HEK293 (cell line): ENCODE results near the gene VGLL4.

Source experiments
- KLF1 ChIP-seq: fragments of 450-650 bp; formaldehyde crosslinking; IDR thresholded peaks from 2 replicates; pipeline ENCODE4 v1.5.1; 2016; ENCODE audit warnings: missing biosample characterization, missing genetic modification characterization
- ZNF292 ChIP-seq: fragments of 450-650 bp; formaldehyde crosslinking; IDR thresholded peaks from 2 replicates; pipeline ENCODE4 v1.5.1; 2016; ENCODE audit warnings: low read depth, missing biosample characterization, missing genetic modification characterization, borderline replicate concordance
- ZNF354C ChIP-seq: fragments of 450-650 bp; formaldehyde crosslinking; IDR thresholded peaks from 2 replicates; pipeline ENCODE4 v1.5.1; 2016; ENCODE audit warnings: missing biosample characterization, missing genetic modification characterization, low read depth, borderline replicate concordance
- ZNF658 ChIP-seq: fragments of 450-650 bp; formaldehyde crosslinking; IDR thresholded peaks from 2 replicates; pipeline ENCODE4; 2016; ENCODE audit warnings: missing biosample characterization, missing genetic modification characterization
- TF ChIP-seq, protein P1 (sequence below): fragments of 450-650 bp; formaldehyde crosslinking; IDR thresholded peaks from 2 replicates; pipeline ENCODE4 v1.5.1; 2016; ENCODE audit warnings: missing biosample characterization, missing genetic modification characterization

DNA sequence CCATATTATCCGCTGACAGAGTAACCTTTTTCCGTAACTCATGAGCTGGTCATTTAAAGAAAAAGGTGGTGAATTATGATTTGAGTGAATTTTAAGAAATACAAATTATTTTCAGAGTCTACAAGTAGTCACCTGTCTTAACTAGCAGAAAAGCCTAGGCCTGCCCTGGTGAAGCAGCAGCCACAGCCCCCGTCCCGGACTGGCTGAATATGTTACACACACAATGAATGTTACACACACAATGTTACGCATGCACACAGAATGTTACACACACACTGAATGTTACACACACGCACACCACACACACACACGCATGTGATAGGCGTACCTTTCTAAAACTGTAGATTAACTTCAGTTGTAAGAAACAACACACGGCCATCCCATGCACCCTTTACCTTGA, 77.8 kb downstream of the VGLL4 start:
- TF ChIP-seq ZNF354C (tag by site-specific recombination) (no peak), KLF1 (no peak), ZNF292 (tag by site-specific recombination) (no peak), ZNF658 (tag by site-specific recombination) (no peak)
- TF ChIP-seq, protein P1, sequence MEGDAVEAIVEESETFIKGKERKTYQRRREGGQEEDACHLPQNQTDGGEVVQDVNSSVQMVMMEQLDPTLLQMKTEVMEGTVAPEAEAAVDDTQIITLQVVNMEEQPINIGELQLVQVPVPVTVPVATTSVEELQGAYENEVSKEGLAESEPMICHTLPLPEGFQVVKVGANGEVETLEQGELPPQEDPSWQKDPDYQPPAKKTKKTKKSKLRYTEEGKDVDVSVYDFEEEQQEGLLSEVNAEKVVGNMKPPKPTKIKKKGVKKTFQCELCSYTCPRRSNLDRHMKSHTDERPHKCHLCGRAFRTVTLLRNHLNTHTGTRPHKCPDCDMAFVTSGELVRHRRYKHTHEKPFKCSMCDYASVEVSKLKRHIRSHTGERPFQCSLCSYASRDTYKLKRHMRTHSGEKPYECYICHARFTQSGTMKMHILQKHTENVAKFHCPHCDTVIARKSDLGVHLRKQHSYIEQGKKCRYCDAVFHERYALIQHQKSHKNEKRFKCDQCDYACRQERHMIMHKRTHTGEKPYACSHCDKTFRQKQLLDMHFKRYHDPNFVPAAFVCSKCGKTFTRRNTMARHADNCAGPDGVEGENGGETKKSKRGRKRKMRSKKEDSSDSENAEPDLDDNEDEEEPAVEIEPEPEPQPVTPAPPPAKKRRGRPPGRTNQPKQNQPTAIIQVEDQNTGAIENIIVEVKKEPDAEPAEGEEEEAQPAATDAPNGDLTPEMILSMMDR (tag by site-specific recombination), result no peak
